ENCODE results near the gene ANKRD34A. TPM values are rescaled to one million over a fixed set of nuclear protein-coding genes. Genes with fewer than 3 reads are reported as not detected.
A peak's percentile ranks its signal among the peaks of the same experiment; 100 is the strongest.
"Not testable (repeated sequence)": the region's sequence is repeated elsewhere in the genome, so short reads cannot be mapped to it uniquely, and the experiment has no call there.

ANKRD34A gene
- total and polyA plus RNA-seq, 2 experiments from 2014 or later: 2.7 to 5.7 TPM

DNA sequence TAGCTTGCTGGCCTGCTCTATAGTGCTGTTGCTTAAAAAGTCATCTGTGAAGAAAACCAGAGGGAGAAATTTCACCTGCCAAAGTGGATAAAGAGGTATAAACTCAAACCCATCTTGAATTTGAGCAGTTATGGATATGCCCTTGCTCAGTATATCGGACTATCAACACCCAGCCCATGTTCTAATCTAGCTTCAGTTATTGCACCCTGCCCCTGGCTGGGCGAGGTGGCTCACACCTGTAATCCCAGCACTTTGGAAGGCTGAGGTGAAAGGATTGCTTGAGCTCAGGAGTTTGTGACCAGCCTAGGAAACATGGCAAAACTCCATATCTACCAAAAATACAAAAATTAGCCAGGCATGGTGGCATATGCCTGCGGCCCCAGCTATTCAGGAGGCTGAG is 19.8 kb downstream of the ANKRD34A start:
- Histone ChIP-seq H3K27ac (no peak overlapping the region), H3K9me3 (ENCODE audit: low read depth) (no peaks in the 10 kb centered on the region), H3K27me3 (no peaks in the 10 kb centered on the region), H3K4me3 (no peak overlapping the region), H3K4me1 (ENCODE audit: low read depth) (no peaks in the 10 kb centered on the region), H3K36me3 (peaks cover 15% of the 10 kb centered on the region)
- no peak for DNase-seq (ENCODE audit: low read depth in 1 of 2, low spot score in 1 of 2)
- TF ChIP-seq, protein P1, sequence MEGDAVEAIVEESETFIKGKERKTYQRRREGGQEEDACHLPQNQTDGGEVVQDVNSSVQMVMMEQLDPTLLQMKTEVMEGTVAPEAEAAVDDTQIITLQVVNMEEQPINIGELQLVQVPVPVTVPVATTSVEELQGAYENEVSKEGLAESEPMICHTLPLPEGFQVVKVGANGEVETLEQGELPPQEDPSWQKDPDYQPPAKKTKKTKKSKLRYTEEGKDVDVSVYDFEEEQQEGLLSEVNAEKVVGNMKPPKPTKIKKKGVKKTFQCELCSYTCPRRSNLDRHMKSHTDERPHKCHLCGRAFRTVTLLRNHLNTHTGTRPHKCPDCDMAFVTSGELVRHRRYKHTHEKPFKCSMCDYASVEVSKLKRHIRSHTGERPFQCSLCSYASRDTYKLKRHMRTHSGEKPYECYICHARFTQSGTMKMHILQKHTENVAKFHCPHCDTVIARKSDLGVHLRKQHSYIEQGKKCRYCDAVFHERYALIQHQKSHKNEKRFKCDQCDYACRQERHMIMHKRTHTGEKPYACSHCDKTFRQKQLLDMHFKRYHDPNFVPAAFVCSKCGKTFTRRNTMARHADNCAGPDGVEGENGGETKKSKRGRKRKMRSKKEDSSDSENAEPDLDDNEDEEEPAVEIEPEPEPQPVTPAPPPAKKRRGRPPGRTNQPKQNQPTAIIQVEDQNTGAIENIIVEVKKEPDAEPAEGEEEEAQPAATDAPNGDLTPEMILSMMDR (IDR thresholded peaks at IDR 0.05; ENCODE audit: low read depth, low read length): no peak

DNA sequence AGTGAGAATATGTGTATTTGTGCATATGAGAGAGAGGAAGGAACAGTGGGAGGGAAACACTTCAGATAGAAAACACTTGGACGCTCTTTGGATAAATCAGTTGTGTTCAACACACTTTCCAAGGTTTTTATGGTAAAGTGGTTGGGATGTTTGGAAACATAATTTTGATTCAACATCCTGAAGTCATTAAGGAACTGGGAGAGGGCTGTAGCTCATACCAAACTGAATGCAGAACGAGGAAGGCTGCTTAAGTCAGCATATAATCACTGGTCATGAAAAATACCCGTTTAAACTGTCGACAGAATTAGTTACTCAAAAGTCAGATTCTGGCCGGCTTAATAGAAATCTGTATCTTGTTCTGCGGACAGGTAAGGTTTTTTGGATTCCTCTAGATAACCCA is 21.5 kb downstream of the ANKRD34A start:
- Histone ChIP-seq H3K4me1 (ENCODE audit: low read depth) (no peaks in the 10 kb centered on the region), H3K4me3 (no peak overlapping the region), H3K27ac (no peak overlapping the region), H3K27me3 (no peaks in the 10 kb centered on the region), H3K9me3 (ENCODE audit: low read depth) (no peaks in the 10 kb centered on the region), H3K36me3 (peaks cover 15% of the 10 kb centered on the region)
- DNase-seq (ENCODE audit: low read depth in 1 of 2, low spot score in 1 of 2): no peak
- TF ChIP-seq, protein P1 (IDR thresholded peaks at IDR 0.05; ENCODE audit: low read depth, low read length): no peak

DNA sequence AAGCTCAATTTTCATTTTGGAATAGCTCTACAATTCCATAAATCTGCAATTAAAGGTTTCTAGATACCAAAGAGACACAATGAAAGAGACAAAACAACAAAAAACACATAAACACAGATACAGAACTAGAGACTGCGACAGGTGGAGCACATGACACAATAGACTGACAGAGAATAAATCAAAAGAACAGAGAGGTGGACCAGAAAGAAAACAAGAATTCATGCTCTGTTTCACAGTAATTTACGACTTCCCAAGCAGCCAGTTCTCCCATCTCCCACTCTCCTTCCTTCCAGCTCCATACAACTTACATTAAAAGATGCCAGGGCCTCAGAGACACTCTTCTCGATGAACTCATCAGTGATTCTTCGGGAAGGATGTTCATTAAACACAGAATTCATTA is 22.0 kb downstream of the ANKRD34A start:
- H3K4me3 ChIP-seq: no peak overlapping the region
- H3K27me3 ChIP-seq: no peaks in the 10 kb centered on the region
- H3K4me1 ChIP-seq (ENCODE audit: low read depth): no peaks in the 10 kb centered on the region
- peaks cover 18% of the 10 kb centered on the region for H3K36me3 ChIP-seq
- DNase-seq (ENCODE audit: low read depth in 1 of 2, low spot score in 1 of 2): no peak
- H3K27ac ChIP-seq: no peak overlapping the region
- TF ChIP-seq, protein P1 (IDR thresholded peaks at IDR 0.05; ENCODE audit: low read depth, low read length): no peak
- no peaks in the 10 kb centered on the region for H3K9me3 ChIP-seq (ENCODE audit: low read depth)

DNA sequence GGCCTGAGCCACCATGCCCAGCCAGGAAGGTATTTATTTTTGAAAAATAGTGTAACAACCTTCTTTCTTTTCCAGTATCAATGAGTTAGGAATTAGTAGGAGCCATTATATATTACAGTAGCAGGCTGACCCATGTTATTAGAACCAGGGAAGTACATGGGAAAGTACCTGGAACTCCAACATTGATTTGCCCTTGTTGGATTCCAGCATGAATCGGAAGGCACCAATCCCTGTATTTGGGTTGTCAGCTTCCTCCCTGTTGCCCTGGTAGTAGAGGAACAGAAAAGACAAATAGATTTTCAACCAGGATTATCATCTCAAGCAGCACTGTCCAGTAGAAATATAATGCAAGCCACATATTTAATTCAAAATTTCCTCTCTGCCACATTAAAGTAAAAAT is 26.9 kb downstream of the ANKRD34A start:
- no peak overlapping the region for H3K4me3 ChIP-seq
- TF ChIP-seq, protein P1 (IDR thresholded peaks at IDR 0.05; ENCODE audit: low read depth, low read length): no peak
- H3K9me3 ChIP-seq (ENCODE audit: low read depth): no peaks in the 10 kb centered on the region
- no peak overlapping the region for H3K27ac ChIP-seq
- H3K36me3 ChIP-seq: peaks cover 32% of the 10 kb centered on the region
- no peaks in the 10 kb centered on the region for H3K27me3 ChIP-seq
- peaks cover 1% of the 10 kb centered on the region for H3K4me1 ChIP-seq (ENCODE audit: low read depth)
- DNase-seq (ENCODE audit: low read depth in 1 of 2, low spot score in 1 of 2): no peak

DNA sequence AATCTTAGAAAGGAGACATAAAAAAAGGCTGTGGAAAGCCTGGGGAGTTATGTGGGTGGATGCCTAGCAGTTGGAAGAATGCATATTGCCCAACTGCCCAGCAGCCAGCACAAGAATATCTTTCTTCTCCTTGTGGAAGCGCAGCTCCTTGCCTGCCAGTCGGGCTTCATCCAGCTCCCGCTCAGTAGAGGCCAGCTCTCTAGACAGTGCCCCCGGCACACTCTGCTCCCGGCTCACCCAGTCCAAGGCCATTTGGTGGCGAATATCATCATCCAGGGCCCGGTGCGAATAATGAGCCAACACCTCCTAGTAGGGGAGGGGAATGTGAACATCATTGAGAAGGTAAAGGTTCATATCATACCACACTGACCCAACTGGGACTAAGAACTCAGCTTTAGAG is 28.1 kb downstream of the ANKRD34A start:
- Histone ChIP-seq H3K27me3 (no peaks in the 10 kb centered on the region), H3K36me3 (peaks cover 25% of the 10 kb centered on the region), H3K4me1 (ENCODE audit: low read depth) (peaks cover 4% of the 10 kb centered on the region), H3K9me3 (ENCODE audit: low read depth) (no peaks in the 10 kb centered on the region), H3K4me3 (no peak overlapping the region), H3K27ac (no peak overlapping the region)
- TF ChIP-seq, protein P1 (IDR thresholded peaks at IDR 0.05; ENCODE audit: low read depth, low read length): no peak
- DNase-seq (ENCODE audit: low read depth in 1 of 2, low spot score in 1 of 2): peak in 1 of 2 donors; percentile 29

DNA sequence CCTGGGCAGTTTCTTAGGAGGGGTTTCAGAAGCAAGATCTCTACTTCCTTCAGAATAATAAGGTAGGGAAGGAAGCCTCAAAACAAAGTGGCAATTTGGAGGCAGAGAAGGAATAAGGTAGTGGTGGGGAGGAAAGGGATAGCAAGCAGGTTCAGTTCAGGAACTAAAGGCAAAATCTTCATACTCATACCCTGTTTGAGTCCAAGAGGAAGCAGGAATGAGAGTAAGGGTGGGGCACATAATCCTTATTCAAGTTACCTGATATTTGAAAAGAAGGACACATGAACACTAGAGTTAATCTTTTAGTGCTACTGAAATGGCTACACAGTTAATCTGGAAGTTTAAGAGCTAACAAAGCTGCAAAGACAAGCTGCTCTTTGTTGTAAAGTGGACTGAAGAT is 28.7 kb downstream of the ANKRD34A start:
- TF ChIP-seq, protein P1 (IDR thresholded peaks at IDR 0.05; ENCODE audit: low read depth, low read length): no peak
- H3K27me3 ChIP-seq: no peaks in the 10 kb centered on the region
- no peak overlapping the region for H3K4me3 ChIP-seq
- no peak for DNase-seq (ENCODE audit: low read depth in 1 of 2, low spot score in 1 of 2)
- peaks cover 4% of the 10 kb centered on the region for H3K4me1 ChIP-seq (ENCODE audit: low read depth)
- H3K27ac ChIP-seq: no peak overlapping the region
- peaks cover 25% of the 10 kb centered on the region for H3K36me3 ChIP-seq
- H3K9me3 ChIP-seq (ENCODE audit: low read depth): no peaks in the 10 kb centered on the region

DNA sequence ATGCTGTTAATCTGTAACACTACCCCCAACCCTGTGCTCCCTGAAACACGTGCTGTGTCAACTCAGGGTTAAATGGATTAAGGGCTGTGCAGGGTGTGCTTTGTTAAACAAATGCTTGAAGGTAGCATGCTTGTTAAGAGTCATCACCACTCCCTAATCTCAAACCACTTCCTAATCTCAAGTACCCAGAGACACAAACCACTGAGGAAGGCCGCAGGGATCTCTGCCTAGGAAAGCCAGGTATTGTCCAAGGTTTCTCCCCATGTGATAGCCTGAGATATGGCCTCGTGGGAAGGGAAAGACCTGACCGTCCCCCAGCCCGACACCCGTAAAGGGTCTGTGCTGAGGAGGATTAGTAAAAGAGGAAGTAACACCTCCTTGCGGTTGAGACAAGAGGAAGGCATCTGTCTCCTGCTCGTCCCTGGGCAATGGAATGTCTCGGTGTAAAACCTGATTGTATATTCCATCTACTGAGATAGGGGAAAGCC is 31.8 kb downstream of the ANKRD34A start:
- not testable (repeated sequence) for H3K27me3 ChIP-seq; DNase-seq (ENCODE audit: low read depth in 1 of 2, low spot score in 1 of 2); H3K4me3 ChIP-seq

More for the DNA sequence above, 31.8 kb downstream of the ANKRD34A start:
- H3K4me1 ChIP-seq (ENCODE audit: low read depth); H3K9me3 ChIP-seq (ENCODE audit: low read depth): not testable (repeated sequence)
- peak overlapping the region; percentile 28 for H3K27ac ChIP-seq
- peaks cover 24% of the 10 kb centered on the region for H3K36me3 ChIP-seq

Data from cardiac muscle cell (in vitro differentiated cells and primary cell).